Measurements from ENCODE around the gene CCRL2. TPM values are rescaled to one million over a fixed set of nuclear protein-coding genes. Genes with fewer than 3 reads are reported as not detected.

Gene CCRL2
- total and polyA plus RNA-seq, 9 of the 15 experiments (the other 6 are each of a cell fraction or from before 2014, with no cell fraction given) = 3.4 to 5.7 (median 4.0) TPM

DNA sequence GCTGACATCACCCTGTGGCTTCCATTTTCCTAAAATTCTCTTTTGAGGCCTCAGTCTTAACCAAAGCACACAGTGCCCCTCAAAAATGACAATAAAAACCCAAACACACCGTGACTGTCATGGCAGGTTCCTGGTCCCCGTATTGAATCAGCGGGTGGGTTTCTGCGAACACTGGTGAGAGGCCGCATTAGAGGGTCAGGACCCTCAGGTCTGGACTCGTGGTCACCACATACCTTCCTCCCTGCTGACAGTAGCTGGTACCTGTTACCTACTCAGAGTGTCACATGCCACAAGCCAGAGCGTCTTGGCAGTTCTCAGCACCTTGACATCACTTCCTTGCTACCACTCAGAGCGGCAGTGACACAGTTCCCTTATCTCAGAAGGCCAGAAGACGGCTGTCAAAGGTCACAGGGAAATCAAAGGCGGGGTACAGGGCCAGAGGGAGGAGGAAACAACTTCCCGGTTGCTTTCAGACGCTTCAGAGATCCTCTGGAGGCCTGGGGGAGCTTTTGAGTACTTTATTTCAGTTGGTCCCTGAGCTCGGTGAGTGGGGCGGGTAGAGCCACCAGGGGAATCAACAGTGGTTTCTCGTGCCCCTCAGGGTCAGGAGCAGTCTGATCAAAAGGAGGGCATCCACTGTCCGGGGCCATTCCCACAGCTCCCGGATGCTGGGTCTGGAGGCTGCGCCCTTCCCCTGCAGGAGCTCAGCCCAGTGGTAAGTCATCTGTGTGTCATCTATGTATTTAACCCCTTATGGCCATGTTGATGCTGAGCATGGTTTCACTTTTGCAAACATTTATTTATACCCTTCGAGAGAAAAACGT lies at the start of gene CCRL2, which contains the start of gene CCR5AS (continued):
- TF ChIP-seq, protein P1, sequence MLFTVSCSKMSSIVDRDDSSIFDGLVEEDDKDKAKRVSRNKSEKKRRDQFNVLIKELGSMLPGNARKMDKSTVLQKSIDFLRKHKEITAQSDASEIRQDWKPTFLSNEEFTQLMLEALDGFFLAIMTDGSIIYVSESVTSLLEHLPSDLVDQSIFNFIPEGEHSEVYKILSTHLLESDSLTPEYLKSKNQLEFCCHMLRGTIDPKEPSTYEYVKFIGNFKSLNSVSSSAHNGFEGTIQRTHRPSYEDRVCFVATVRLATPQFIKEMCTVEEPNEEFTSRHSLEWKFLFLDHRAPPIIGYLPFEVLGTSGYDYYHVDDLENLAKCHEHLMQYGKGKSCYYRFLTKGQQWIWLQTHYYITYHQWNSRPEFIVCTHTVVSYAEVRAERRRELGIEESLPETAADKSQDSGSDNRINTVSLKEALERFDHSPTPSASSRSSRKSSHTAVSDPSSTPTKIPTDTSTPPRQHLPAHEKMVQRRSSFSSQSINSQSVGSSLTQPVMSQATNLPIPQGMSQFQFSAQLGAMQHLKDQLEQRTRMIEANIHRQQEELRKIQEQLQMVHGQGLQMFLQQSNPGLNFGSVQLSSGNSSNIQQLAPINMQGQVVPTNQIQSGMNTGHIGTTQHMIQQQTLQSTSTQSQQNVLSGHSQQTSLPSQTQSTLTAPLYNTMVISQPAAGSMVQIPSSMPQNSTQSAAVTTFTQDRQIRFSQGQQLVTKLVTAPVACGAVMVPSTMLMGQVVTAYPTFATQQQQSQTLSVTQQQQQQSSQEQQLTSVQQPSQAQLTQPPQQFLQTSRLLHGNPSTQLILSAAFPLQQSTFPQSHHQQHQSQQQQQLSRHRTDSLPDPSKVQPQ (CRISPR knock-in tag; IDR thresholded peaks at IDR 0.05; ENCODE audit: borderline replicate concordance) = peak; percentile 49; the same call in 1 of the 2 replicates
- TF ChIP-seq, protein P2, sequence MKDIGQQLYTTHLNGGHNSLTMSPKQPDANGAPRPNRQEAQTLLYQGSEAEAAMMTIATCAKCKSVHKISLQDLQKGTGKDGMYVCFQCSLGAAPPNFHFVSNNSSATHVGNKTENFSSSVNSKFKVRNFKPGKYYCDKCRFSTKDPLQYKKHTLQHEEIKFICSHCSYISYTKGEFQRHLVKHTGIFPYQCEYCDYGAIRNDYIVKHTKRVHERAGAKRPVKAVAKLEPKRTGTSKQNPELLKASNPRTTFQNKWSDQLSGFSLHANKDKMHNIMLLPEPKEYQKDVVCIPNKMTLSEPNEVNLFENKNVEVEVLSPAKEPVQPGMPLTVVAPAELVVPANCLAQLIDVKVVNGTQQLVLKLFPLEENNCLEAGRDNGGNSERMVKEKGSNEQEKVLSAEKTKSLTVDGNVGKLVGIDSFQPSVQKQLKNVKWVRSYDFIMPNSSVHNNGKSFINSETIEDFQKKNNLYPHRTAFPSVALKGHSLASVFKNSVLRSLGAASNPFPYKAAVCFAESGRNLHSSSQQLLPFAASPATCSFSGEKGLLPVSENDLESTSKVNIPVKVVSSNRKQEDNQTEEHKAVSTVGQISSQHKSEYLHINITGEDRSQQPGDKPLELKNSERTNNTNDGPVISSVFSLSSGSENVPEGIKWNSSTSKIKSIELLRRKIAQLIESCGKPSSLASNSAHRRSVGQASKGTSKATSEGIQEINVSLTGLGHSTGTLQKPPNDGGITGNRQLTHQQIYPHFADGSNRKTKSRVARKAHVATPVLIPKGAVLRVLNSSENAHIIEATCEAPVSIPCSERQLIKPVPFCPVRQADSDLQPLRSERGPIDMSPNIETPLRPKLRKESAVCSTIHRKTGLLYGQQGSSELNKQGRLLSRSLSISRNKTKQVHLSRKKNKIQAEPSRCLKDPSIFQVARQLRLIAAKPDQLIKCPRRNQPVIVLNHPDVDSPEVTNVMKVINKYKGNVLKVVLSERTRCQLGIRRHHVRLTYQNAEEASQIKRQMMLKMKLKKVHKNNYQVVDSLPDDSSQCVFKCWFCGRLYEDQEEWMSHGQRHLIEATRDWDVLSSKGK (CRISPR knock-in tag; IDR thresholded peaks at IDR 0.05) = no peak
- TF ChIP-seq, protein P3, sequence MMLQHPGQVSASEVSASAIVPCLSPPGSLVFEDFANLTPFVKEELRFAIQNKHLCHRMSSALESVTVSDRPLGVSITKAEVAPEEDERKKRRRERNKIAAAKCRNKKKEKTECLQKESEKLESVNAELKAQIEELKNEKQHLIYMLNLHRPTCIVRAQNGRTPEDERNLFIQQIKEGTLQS (IDR thresholded peaks at IDR 0.05) = peak; percentile 51; the same call in 1 of the 2 replicates
- TF ChIP-seq, protein P3 (CRISPR knock-in tag; conservative IDR thresholded peaks at IDR 0.05) = 0 out of 2 replicates have a peak, but pooled peaks have one; percentile 49
- TF ChIP-seq RBBP5 (IDR thresholded peaks at IDR 0.05; ENCODE audit: borderline replicate concordance, insufficient read depth, low read length, poor library complexity, severe bottlenecking) (peak; percentile 91), BACH1 (tag; IDR thresholded peaks at IDR 0.05) (peak; percentile 71; the same call in 1 of the 2 replicates), SNRNP70 (optimal IDR thresholded peaks at IDR 0.05; ENCODE audit: low read depth, low read length) (no peak), ZBTB8A (IDR thresholded peaks at IDR 0.05; ENCODE audit: partially characterized antibody) (no peak), POLR2H (tag; IDR thresholded peaks at IDR 0.05; ENCODE audit: low read depth) (peak; percentile 83; the same call in 1 of the 2 replicates), ZZZ3 (IDR thresholded peaks at IDR 0.05) (no peak), HDGF (IDR thresholded peaks at IDR 0.05) (no peak), STAT5A (IDR thresholded peaks at IDR 0.05; ENCODE audit: borderline replicate concordance, low read length) (peak; percentile 86), MXI1 (IDR thresholded peaks at IDR 0.05; ENCODE audit: low read depth, low read length) (0 out of 2 replicates have a peak, but pooled peaks have one; percentile 43)
- TF ChIP-seq, protein P4, sequence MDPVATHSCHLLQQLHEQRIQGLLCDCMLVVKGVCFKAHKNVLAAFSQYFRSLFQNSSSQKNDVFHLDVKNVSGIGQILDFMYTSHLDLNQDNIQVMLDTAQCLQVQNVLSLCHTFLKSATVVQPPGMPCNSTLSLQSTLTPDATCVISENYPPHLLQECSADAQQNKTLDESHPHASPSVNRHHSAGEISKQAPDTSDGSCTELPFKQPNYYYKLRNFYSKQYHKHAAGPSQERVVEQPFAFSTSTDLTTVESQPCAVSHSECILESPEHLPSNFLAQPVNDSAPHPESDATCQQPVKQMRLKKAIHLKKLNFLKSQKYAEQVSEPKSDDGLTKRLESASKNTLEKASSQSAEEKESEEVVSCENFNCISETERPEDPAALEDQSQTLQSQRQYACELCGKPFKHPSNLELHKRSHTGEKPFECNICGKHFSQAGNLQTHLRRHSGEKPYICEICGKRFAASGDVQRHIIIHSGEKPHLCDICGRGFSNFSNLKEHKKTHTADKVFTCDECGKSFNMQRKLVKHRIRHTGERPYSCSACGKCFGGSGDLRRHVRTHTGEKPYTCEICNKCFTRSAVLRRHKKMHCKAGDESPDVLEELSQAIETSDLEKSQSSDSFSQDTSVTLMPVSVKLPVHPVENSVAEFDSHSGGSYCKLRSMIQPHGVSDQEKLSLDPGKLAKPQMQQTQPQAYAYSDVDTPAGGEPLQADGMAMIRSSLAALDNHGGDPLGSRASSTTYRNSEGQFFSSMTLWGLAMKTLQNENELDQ (CRISPR knock-in tag; IDR thresholded peaks at IDR 0.05; ENCODE audit: borderline replicate concordance) = no peak
- TF ChIP-seq, protein P5, sequence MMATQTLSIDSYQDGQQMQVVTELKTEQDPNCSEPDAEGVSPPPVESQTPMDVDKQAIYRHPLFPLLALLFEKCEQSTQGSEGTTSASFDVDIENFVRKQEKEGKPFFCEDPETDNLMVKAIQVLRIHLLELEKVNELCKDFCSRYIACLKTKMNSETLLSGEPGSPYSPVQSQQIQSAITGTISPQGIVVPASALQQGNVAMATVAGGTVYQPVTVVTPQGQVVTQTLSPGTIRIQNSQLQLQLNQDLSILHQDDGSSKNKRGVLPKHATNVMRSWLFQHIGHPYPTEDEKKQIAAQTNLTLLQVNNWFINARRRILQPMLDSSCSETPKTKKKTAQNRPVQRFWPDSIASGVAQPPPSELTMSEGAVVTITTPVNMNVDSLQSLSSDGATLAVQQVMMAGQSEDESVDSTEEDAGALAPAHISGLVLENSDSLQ (IDR thresholded peaks at IDR 0.05) = peak; percentile 92
